ENCODE data around the gene CDNF.

- TF ChIP-seq CTCF (IDR thresholded peaks at IDR 0.05), result no peak
- TF ChIP-seq EP300 (IDR thresholded peaks at IDR 0.05), result no peak
Measured at GRCh38 chr10:14876764-14877163, 38.9 kb upstream of the CDNF start.
